Endodermal cell (in vitro differentiated cells): ENCODE results near the gene GALE. TPM values are rescaled to one million over a fixed set of nuclear protein-coding genes. Genes with fewer than 3 reads are reported as not detected.
A peak's percentile ranks its signal among the peaks of the same experiment; 100 is the strongest.
"Not testable (repeated sequence)": the region's sequence is repeated elsewhere in the genome, so short reads cannot be mapped to it uniquely, and the experiment has no call there.

Source experiments
- DNase-seq: peaks from one replicate; pipeline ENCODE4 v3.0.0-alpha.2; 2017
- H3K27ac ChIP-seq: 2 replicates; pipeline ENCODE4 v1.5.1; 2013; ENCODE audit warnings: mild to moderate bottlenecking, low read depth, low read length, moderate library complexity
- H3K27me3 ChIP-seq: 2 replicates; pipeline ENCODE4 v1.6.1; 2013; ENCODE audit warnings: mild to moderate bottlenecking, low read length, moderate library complexity; ENCODE audit not compliant: insufficient read depth, control insufficient read depth, poor library complexity, severe bottlenecking
- H3K36me3 ChIP-seq: 2 replicates; pipeline ENCODE4 v1.7.0; 2013; ENCODE audit warnings: mild to moderate bottlenecking, low read length, moderate library complexity; ENCODE audit not compliant: control insufficient read depth, insufficient read depth
- H3K4me1 ChIP-seq: one replicate; pipeline ENCODE4 v1.7.0; 2013; ENCODE audit warnings: low read length; ENCODE audit not compliant: control insufficient read depth, insufficient read depth
- H3K4me3 ChIP-seq: 2 replicates; pipeline ENCODE4 v1.5.1; 2013; ENCODE audit warnings: mild to moderate bottlenecking, low read length, moderate library complexity
- H3K9ac ChIP-seq: 2 replicates; pipeline ENCODE4 v1.6.1; 2013; ENCODE audit warnings: mild to moderate bottlenecking, low read length, moderate library complexity; ENCODE audit not compliant: poor library complexity, severe bottlenecking; ENCODE audit errors: extremely low read depth
- H3K9me3 ChIP-seq: 2 replicates; pipeline ENCODE4 v1.6.1; 2013; ENCODE audit warnings: mild to moderate bottlenecking, low read length, moderate library complexity; ENCODE audit not compliant: control insufficient read depth
- H3K27ac Mint-ChIP-seq: 2 replicates; pipeline ENCODE4 v1.8.0; 2020; ENCODE audit warnings: mixed read lengths
- H3K27me3 Mint-ChIP-seq: 2 replicates; pipeline ENCODE4 v1.8.0; 2021; ENCODE audit warnings: mild to moderate bottlenecking, mixed read lengths; ENCODE audit not compliant: insufficient read depth
- H3K36me3 Mint-ChIP-seq: 2 replicates; pipeline ENCODE4 v1.8.0; 2020; ENCODE audit warnings: low read depth, mixed read lengths
- H3K4me1 Mint-ChIP-seq: 2 replicates; pipeline ENCODE4 v1.8.0; 2020; ENCODE audit warnings: mixed read lengths
- H3K4me3 Mint-ChIP-seq: 2 replicates; pipeline ENCODE4 v1.8.0; 2020; ENCODE audit warnings: mild to moderate bottlenecking, moderate library complexity, mixed read lengths
- H3K9me3 Mint-ChIP-seq: 2 replicates; pipeline ENCODE4 v1.8.0; 2020; ENCODE audit warnings: mild to moderate bottlenecking, mixed read lengths
- CTCF ChIP-seq: fragments of 200-600 bp; sonication (generic); conservative IDR thresholded peaks from 2 replicates; pipeline ENCODE4 v1.5.0; 2021; ENCODE audit warnings: antibody characterized with exemption, mild to moderate bottlenecking
- WGBS, 2 experiments: methylation state at CpG; one replicate each; pipeline versions ENCODE4 v1.1.5 to v1.1.7; 2013; ENCODE audit warnings: missing lambda C conversion rate in 2 of 2, mixed read lengths in 1 of 2; ENCODE audit not compliant: insufficient coverage in 1 of 2, insufficient read length in 1 of 2; 5-methylcytosine and 5-hydroxymethylcytosine counted together
- long read RNA-seq, 4 experiments: library from polyadenylated mRNA in 2 of 4; library from RNA in 1 of 4; library from capped mRNA in 1 of 4; stranded (forward) in 3 of 4; unstranded in 1 of 4; transcript quantifications; one replicate each; pipeline ENCODE4 v2.0.0, GENCODE V29; 2020 to 2021; ENCODE audit warnings: inconsistent platforms in 1 of 4
- polyA plus RNA-seq, 2 experiments: library from polyadenylated mRNA; stranded (reverse); fragments of 50-300 nt; gene quantifications; one replicate each; pipeline ENCODE4 v1.2.3, GENCODE V29; 2013
- total RNA-seq, 2 donors: library from RNA; stranded (reverse); fragmentation: NEBNext Ultra II Directional in 1 of 2; extraction: Animal tissue kit (Norgen Biotek cat#: 25700) in 1 of 2; gene quantifications; 2 replicates in 1 of 2; 3 replicates in 1 of 2; pipeline ENCODE4 v1.2.1, GENCODE V29; 2021

The GALE gene
- 10 to 100 TPM; 60.4 to 66.0 TPM for total RNA-seq
- polyA plus RNA-seq (2013, experiment 1 of 2), result 36.2 TPM
- 32.4 TPM for polyA plus RNA-seq (2013, experiment 2 of 2)
- long read RNA-seq, experiment 1, partial matches to known transcripts, result 5 of 23 reads
- long read RNA-seq, experiment 1, other reads (novel, unspliced or antisense), result 18 of 23 reads
- long read RNA-seq, experiment 2, transcript GALE-216 (12 exons, 1,566 nt), result major isoform, 82 of 121 reads
- long read RNA-seq, experiment 2, partial matches to known transcripts, result 6 of 121 reads
- long read RNA-seq, experiment 2, other reads (novel, unspliced or antisense), result 29 of 121 reads
- long read RNA-seq, experiment 3, transcript GALE-216 (12 exons, 1,566 nt), result major isoform, 241 of 339 reads
- long read RNA-seq, experiment 3, transcript GALE-201 (12 exons, 1,488 nt), result minor isoform, 6 of 339 reads
- long read RNA-seq, experiment 3, partial matches to known transcripts, result 10 of 339 reads
- long read RNA-seq, experiment 3, other reads (novel, unspliced or antisense), result 77 of 339 reads
- long read RNA-seq, experiment 4, transcript GALE-216 (12 exons, 1,566 nt), result major isoform, 174 of 240 reads
- long read RNA-seq, experiment 4, partial matches to known transcripts, result 5 of 240 reads
- long read RNA-seq, experiment 4, other reads (novel, unspliced or antisense), result 55 of 240 reads

GRCh38 chr1:23800400-23801337, at the start of gene GALE:
GALE (minus strand) TSS chr1:23800754; CDS start chr1:23799007, 1,747 bp downstream.
- Mint-ChIP-seq H3K4me1 (peaks cover 10% of the 10 kb centered on the region), H3K9me3 (no peaks in the 10 kb centered on the region), H3K27ac (peak within 1 kb of the TSS; percentile 98), H3K27me3 (peaks cover 3% of the 10 kb centered on the region), H3K4me3 (peak within 1 kb of the TSS; percentile 83), H3K36me3 (peaks cover 33% of the 10 kb centered on the region)
- no peak for TF ChIP-seq CTCF
- peak; percentile 93 for DNase-seq
- Histone ChIP-seq H3K4me3 (peak within 1 kb of the TSS; percentile 81), H3K9me3 (no peaks in the 10 kb centered on the region), H3K36me3 (peaks cover 18% of the 10 kb centered on the region), H3K9ac (peak within 1 kb of the TSS; percentile 43), H3K4me1 (peaks cover 7% of the 10 kb centered on the region), H3K27me3 (no peaks in the 10 kb centered on the region), H3K27ac (peak within 1 kb of the TSS; percentile 19)
- 1% methylated on average over 23 to 82 of the region's 82 CpGs for WGBS, 2 experiments

GRCh38 chr1:23848673-23849616, 48.4 kb upstream of the GALE start:
- peaks cover 7% of the 10 kb centered on the region for H3K36me3 ChIP-seq
- Mint-ChIP-seq H3K4me1 (no peaks in the 10 kb centered on the region), H3K36me3 (peaks cover 37% of the 10 kb centered on the region), H3K4me3 (no peak overlapping the region), H3K27me3 (no peaks in the 10 kb centered on the region), H3K9me3 (peaks cover 37% of the 10 kb centered on the region), H3K27ac (no peak overlapping the region)
- DNase-seq, result no peak
- TF ChIP-seq CTCF, result no peak
- H3K9me3 ChIP-seq, result peaks cover 8% of the 10 kb centered on the region
- H3K27ac ChIP-seq, result no peak overlapping the region
- H3K27me3 ChIP-seq, result no peaks in the 10 kb centered on the region
- H3K4me1 ChIP-seq, result no peaks in the 10 kb centered on the region
- no peak overlapping the region for H3K9ac ChIP-seq
- no peak overlapping the region for H3K4me3 ChIP-seq
- 89 to 90% methylated on average over 7 to 12 of the region's 12 CpGs for WGBS, 2 experiments

- H3K4me3 Mint-ChIP-seq, H3K36me3 ChIP-seq, H3K27me3 ChIP-seq, H3K4me1 ChIP-seq, DNase-seq, H3K27ac ChIP-seq, H3K4me1 Mint-ChIP-seq, H3K9me3 ChIP-seq, H3K27me3 Mint-ChIP-seq, H3K27ac Mint-ChIP-seq, H3K9ac ChIP-seq, H3K4me3 ChIP-seq: not testable (repeated sequence)
- 93% methylated on average over 2 of the region's 2 CpGs; no CpG with 5 or more reads in 1 of the 2 experiments for WGBS, 2 experiments
- H3K9me3 Mint-ChIP-seq, result peaks cover 32% of the 10 kb centered on the region
- peaks cover 35% of the 10 kb centered on the region for H3K36me3 Mint-ChIP-seq
These were observed 47.0 kb upstream of the GALE start for GRCh38 chr1:23847482-23848095.
